Measurements from ENCODE around the gene GRPEL1.
"Not testable (repeated sequence)": the region's sequence is repeated elsewhere in the genome, so short reads cannot be mapped to it uniquely, and the experiment has no call there.

The GRPEL1 gene

GRCh38 chr4:7092026-7092425, 24.2 kb upstream of the GRPEL1 start:
- DNase-seq (ENCODE audit: low read depth in 2 of 2) = no peak

GRCh38 chr4:7089213-7089986, 21.5 kb upstream of the GRPEL1 start:
- DNase-seq (ENCODE audit: low read depth in 2 of 2) = no peak

GRCh38 chr4:7087036-7087435, 19.2 kb upstream of the GRPEL1 start:
- no peak for DNase-seq (ENCODE audit: low read depth in 2 of 2)

GRCh38 chr4:7086384-7086783, 18.5 kb upstream of the GRPEL1 start:
- DNase-seq (ENCODE audit: low read depth in 2 of 2) = no peak

- DNase-seq (ENCODE audit: low read depth in 2 of 2) = not testable (repeated sequence)
These were observed 16.7 kb upstream of the GRPEL1 start for GRCh38 chr4:7084564-7084961.

- no peak for DNase-seq (ENCODE audit: low read depth in 2 of 2)
These were observed 16.0 kb upstream of the GRPEL1 start for GRCh38 chr4:7083597-7084563.

- not testable (repeated sequence) for DNase-seq (ENCODE audit: low read depth in 2 of 2)
These were observed 12.0 kb upstream of the GRPEL1 start for GRCh38 chr4:7079909-7080308.

GRCh38 chr4:7079483-7079882, 11.6 kb upstream of the GRPEL1 start:
- not testable (repeated sequence) for DNase-seq (ENCODE audit: low read depth in 2 of 2)

- no peak for DNase-seq (ENCODE audit: low read depth in 2 of 2)
These were observed 10.2 kb upstream of the GRPEL1 start for GRCh38 chr4:7078025-7078424.

- DNase-seq (ENCODE audit: low read depth in 2 of 2) = no peak
These were observed 9.5 kb upstream of the GRPEL1 start for GRCh38 chr4:7077371-7077770.

GRCh38 chr4:7076696-7077082, 8.8 kb upstream of the GRPEL1 start:
- no peak for DNase-seq (ENCODE audit: low read depth in 2 of 2)

- DNase-seq (ENCODE audit: low read depth in 2 of 2) = no peak
These were observed 8.3 kb upstream of the GRPEL1 start for GRCh38 chr4:7075962-7076695.

GRCh38 chr4:7074426-7074825, 6.6 kb upstream of the GRPEL1 start:
- DNase-seq (ENCODE audit: low read depth in 2 of 2) = no peak

GRCh38 chr4:7073526-7074390, 5.9 kb upstream of the GRPEL1 start:
- DNase-seq (ENCODE audit: low read depth in 2 of 2) = no peak

- DNase-seq (ENCODE audit: low read depth in 2 of 2) = no peak
These were observed 5.2 kb upstream of the GRPEL1 start for GRCh38 chr4:7073059-7073458.

- peak; percentile 77 to 84 for DNase-seq (ENCODE audit: low read depth in 2 of 2)
These were observed 3.1 kb upstream of the GRPEL1 start for GRCh38 chr4:7070729-7071511.

- DNase-seq (ENCODE audit: low read depth in 2 of 2) = no peak
These were observed 1.0 kb upstream of the GRPEL1 start for GRCh38 chr4:7068883-7069282.

- DNase-seq (ENCODE audit: low read depth in 2 of 2) = peak in 1 of 2 donors; percentile 100
These were observed 497 bp upstream of the GRPEL1 start for GRCh38 chr4:7068279-7068842.

GRCh38 chr4:7067126-7067451, 775 bp downstream of the GRPEL1 start:
- no peak for DNase-seq (ENCODE audit: low read depth in 2 of 2)

- no peak for DNase-seq (ENCODE audit: low read depth in 2 of 2)
These were observed 1.4 kb downstream of the GRPEL1 start for GRCh38 chr4:7066493-7066892.
